Measurements from ENCODE around the gene URM1. TPM values are rescaled to one million over a fixed set of nuclear protein-coding genes. Genes with fewer than 3 reads are reported as not detected.
"Not testable (repeated sequence)": the region's sequence is repeated elsewhere in the genome, so short reads cannot be mapped to it uniquely, and the experiment has no call there.

The URM1 gene
- total RNA-seq, 4 donors from 2014 or later, result 30.2 to 37.6 (median 34.0) TPM

DNA sequence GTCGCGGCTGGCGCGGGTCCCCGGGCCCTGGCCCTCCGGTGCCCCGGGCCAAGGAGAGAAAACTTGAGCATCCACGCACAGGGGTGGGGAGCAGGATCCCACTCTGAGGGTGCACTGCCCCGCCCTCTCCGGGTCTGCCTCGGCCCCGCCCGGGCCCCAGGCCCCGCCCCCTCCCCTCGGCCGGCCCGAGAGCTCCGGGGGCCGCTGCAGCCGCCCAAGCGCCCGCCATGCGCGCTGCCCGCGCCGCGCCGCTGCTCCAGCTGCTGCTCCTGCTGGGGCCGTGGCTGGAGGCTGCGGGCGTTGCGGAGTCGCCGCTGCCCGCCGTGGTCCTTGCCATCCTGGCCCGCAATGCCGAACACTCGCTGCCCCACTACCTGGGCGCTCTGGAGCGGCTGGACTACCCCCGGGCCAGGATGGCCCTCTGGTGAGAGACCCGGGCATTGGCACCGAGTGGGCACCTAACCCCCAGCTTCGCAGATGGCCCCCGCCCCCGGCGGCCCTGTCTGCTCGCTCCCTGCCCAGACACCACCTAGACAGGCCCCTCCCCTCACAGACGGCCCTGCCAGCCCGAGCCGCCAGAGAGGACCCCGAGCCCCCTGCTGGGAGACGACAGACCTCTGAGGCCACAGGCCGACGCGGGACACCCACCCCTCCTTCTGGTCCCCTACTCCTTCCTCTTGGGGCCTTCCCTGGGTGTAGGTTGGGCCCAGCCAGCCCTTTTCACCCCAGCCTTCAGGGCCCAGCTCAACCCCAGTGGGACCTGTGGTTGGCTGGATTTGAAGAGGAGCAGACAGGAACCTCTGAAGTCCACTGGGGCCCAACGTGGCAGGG lies 49.7 kb downstream of the URM1 start, which contains the start of gene CERCAM:
TSS of gene CERCAM (plus strand) at position 207 of the 831 bp plus-strand sequence. CDS start at position 228, 21 bp downstream.
- no peak for DNase-seq (ENCODE audit: low spot score in 2 of 2)
- 11% methylated on average over 8 of the region's 59 CpGs for WGBS
- Histone ChIP-seq H3K27me3 (no peaks in the 10 kb centered on the region), H3K9me3 (no peaks in the 10 kb centered on the region), H3K4me3 (peak within 1 kb of the TSS; percentile 65), H3K4me1 (peaks cover 28% of the 10 kb centered on the region), H3K36me3 (peaks cover 7% of the 10 kb centered on the region), H3K27ac (peak within 1 kb of the TSS; percentile 37)
- TF ChIP-seq, protein P1, sequence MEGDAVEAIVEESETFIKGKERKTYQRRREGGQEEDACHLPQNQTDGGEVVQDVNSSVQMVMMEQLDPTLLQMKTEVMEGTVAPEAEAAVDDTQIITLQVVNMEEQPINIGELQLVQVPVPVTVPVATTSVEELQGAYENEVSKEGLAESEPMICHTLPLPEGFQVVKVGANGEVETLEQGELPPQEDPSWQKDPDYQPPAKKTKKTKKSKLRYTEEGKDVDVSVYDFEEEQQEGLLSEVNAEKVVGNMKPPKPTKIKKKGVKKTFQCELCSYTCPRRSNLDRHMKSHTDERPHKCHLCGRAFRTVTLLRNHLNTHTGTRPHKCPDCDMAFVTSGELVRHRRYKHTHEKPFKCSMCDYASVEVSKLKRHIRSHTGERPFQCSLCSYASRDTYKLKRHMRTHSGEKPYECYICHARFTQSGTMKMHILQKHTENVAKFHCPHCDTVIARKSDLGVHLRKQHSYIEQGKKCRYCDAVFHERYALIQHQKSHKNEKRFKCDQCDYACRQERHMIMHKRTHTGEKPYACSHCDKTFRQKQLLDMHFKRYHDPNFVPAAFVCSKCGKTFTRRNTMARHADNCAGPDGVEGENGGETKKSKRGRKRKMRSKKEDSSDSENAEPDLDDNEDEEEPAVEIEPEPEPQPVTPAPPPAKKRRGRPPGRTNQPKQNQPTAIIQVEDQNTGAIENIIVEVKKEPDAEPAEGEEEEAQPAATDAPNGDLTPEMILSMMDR (IDR thresholded peaks at IDR 0.05), result no peak
- TF ChIP-seq POLR2A (IDR thresholded peaks at IDR 0.05), result no peak

DNA sequence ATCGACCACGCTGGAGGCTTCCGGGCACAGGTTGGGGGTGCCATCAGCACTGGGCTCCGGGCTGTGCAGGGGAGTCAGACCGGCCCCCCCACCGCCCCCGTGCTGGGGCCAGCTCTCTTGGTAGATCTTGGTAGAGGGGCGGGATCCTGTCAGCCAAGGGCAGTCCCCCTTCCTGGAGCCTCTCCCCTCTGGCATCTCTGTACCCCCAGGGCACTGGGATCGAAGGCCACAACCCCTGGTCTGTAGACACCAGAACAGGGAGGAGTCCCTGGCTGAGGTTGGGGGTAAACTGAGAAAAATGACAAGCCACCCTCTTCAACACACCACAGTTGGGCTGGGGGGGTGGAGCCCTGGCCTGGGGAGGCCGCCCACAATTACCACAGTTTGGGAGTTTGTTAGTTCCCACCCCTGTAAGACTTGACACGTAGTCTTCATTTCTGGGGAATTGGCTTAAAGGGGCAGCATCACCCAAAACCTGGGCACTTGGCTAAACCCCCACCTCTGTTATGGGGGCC lies 50.4 kb downstream of the URM1 start:
- Histone ChIP-seq H3K27me3 (no peaks in the 10 kb centered on the region), H3K27ac (peak overlapping the region; percentile 37), H3K4me1 (peaks cover 28% of the 10 kb centered on the region), H3K9me3 (no peaks in the 10 kb centered on the region), H3K4me3 (peak overlapping the region; percentile 65), H3K36me3 (peaks cover 7% of the 10 kb centered on the region)
- 42% methylated on average over 2 of the region's 11 CpGs for WGBS
- TF ChIP-seq EP300 (IDR thresholded peaks at IDR 0.05), result no peak
- TF ChIP-seq POLR2A (IDR thresholded peaks at IDR 0.05), result no peak
- no peak for TF ChIP-seq POLR2AphosphoS5 (IDR thresholded peaks at IDR 0.05)
- TF ChIP-seq, protein P1 (IDR thresholded peaks at IDR 0.05), result no peak
- DNase-seq (ENCODE audit: low spot score in 2 of 2), result no peak

DNA sequence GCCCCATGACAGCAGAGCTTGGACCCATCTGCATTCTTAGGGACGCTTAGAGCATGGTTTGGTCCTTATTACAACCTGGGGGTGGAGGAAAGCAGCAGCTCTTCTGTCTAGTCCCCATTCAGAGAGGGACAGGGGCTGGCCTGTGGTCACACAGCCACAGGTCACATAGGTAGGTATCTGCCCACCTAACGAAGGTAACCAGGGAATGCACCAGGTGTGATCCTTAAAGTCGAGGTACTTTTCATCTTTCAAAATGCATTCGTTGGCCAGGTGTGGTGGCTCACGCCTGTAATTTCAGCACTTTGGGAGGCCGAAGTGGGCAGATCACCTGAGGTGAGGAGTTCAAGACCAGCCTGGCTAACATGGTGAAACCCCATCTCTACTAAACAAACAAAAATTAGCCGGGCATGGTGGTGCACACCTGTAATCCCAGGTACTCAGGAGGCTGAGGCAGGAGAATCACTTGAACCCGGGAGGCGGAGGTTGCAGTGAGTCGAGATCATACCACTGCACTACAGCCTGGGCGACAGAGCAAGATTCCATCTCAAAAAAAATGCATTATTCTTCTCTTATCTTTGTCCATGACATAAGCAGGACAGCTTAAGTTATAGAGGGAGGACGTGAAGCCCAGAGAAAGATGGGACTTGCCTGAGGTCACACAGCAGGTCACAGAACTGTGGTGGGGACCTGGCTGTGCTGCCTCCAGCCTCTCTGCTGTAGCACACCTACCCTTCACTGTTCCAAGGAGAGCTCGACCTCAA lies 51.0 kb downstream of the URM1 start:
- not testable (repeated sequence) for H3K27me3 ChIP-seq; H3K9me3 ChIP-seq; H3K36me3 ChIP-seq; H3K27ac ChIP-seq; DNase-seq (ENCODE audit: low spot score in 2 of 2)
- peak overlapping the region; percentile 65 for H3K4me3 ChIP-seq
- 87% methylated on average over 13 of the region's 13 CpGs for WGBS
- peaks cover 28% of the 10 kb centered on the region for H3K4me1 ChIP-seq

DNA sequence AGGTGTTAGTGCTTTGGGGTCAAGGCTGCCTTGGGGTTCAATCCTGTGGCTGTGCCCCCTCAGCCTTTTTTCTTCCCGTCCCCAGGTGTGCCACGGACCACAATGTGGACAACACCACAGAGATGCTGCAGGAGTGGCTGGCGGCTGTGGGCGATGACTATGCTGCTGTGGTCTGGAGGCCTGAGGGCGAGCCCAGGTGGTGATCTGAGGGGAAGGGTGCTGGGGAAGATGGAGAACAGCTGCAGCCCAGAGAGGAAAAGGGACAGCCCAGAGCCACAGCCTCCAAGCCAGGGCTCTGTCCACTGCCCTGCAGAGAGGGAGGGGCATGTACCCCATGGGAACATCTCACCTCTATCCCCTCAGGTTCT lies 51.6 kb downstream of the URM1 start:
- DNase-seq (ENCODE audit: low spot score in 2 of 2), result no peak
- 89% methylated on average over 5 of the region's 5 CpGs for WGBS
- no peak overlapping the region for H3K4me3 ChIP-seq
- peaks cover 28% of the 10 kb centered on the region for H3K4me1 ChIP-seq
- TF ChIP-seq, protein P1 (IDR thresholded peaks at IDR 0.05), result no peak
- TF ChIP-seq EP300 (IDR thresholded peaks at IDR 0.05) (no peak), POLR2A (IDR thresholded peaks at IDR 0.05) (no peak), POLR2AphosphoS5 (IDR thresholded peaks at IDR 0.05) (no peak)
- no peaks in the 10 kb centered on the region for H3K27me3 ChIP-seq
- H3K36me3 ChIP-seq, result peaks cover 7% of the 10 kb centered on the region
- H3K9me3 ChIP-seq, result no peaks in the 10 kb centered on the region
- no peak overlapping the region for H3K27ac ChIP-seq

DNA sequence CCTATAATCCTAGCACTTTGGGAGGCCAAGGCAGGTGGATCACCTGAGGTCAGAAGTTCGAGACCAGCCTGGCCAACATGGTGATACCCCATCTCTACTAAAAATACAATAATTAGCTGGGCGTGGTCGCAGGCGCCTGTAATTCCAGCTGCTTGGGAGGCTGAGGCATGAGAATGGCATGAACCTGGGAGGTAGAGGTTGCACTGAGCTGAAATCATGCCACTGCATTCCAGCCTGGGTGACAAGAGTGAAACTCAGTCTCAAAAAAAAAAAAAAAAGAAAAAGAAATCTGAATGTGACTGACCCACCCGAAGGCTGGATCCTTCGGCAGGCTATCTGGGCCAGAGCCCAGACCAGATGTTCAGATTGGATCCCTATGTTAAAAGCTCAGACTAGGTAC lies 52.2 kb downstream of the URM1 start:
- WGBS, result 65% methylated on average over 6 of the region's 6 CpGs
- H3K27ac ChIP-seq; H3K27me3 ChIP-seq; DNase-seq (ENCODE audit: low spot score in 2 of 2); H3K4me3 ChIP-seq; H3K9me3 ChIP-seq: not testable (repeated sequence)
- Histone ChIP-seq H3K4me1 (peaks cover 28% of the 10 kb centered on the region), H3K36me3 (peaks cover 12% of the 10 kb centered on the region)

DNA sequence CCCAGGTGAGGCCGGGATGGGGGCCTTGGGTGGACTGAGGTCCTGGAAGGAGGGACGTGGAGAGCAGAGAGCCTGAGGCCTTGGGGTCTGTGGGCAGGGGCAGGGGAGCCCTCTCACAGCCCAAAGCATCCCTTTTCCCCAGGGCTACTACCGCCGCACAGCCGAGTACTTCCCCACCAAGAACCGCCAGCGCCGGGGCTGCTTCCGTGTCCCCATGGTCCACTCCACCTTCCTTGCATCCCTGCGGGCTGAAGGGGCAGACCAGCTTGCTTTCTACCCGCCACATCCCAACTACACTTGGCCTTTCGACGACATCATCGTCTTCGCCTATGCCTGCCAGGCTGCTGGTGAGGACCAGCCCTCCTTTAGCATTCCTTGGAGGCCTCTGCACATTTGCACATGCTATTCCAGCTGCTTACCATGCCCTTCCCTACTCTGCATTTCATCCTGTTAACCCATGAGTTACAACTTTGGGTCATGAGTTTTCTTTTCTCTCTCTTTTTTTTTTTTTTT lies 53.1 kb downstream of the URM1 start:
- TF ChIP-seq POLR2AphosphoS5 (IDR thresholded peaks at IDR 0.05), result no peak
- no peak for TF ChIP-seq POLR2A (IDR thresholded peaks at IDR 0.05)
- TF ChIP-seq, protein P1 (IDR thresholded peaks at IDR 0.05), result no peak
- TF ChIP-seq EP300 (IDR thresholded peaks at IDR 0.05), result no peak
- H3K9me3 ChIP-seq, result no peaks in the 10 kb centered on the region
- H3K36me3 ChIP-seq, result peaks cover 12% of the 10 kb centered on the region
- no peak overlapping the region for H3K4me3 ChIP-seq
- peaks cover 22% of the 10 kb centered on the region for H3K4me1 ChIP-seq
- no peak overlapping the region for H3K27ac ChIP-seq
- DNase-seq (ENCODE audit: low spot score in 2 of 2), result no peak
- H3K27me3 ChIP-seq, result no peaks in the 10 kb centered on the region
- WGBS, result 92% methylated on average over 14 of the region's 15 CpGs
